ENCODE measurements around the gene ABI1.

ABI1 gene

GRCh38 chr10:26799342-26799741, 61.4 kb downstream of the ABI1 start:
- H2BK5ac ChIP-seq (ENCODE audit: low read length) = no peak overlapping the region
- H3K36me3 ChIP-seq (replicated peaks in 1 of 2; ENCODE audit: control insufficient read depth in 2 of 2, insufficient read depth in 2 of 2, low read length in 2 of 2) = no peaks in the 10 kb centered on the region
- peaks cover 0 to 4% of the 10 kb centered on the region in 2 donors for H3K4me1 ChIP-seq (ENCODE audit: control insufficient read depth in 2 of 2, insufficient read depth in 1 of 2, low read depth in 1 of 2, low read length in 2 of 2)
- no peak overlapping the region for H2AFZ ChIP-seq (ENCODE audit: low read length)
- H3K4me2 ChIP-seq (ENCODE audit: insufficient read depth, low read length, poor library complexity, severe bottlenecking) = no peak overlapping the region
- WGBS, 2 donors (ENCODE audit: extremely low coverage in 2 of 2, insufficient read length in 2 of 2, insufficient replicate concordance in 1 of 2) = no CpG with 5 or more reads among the region's 4 CpGs
- H2BK12ac ChIP-seq (ENCODE audit: low read length) = no peak overlapping the region
- no peak overlapping the region for H2BK15ac ChIP-seq (ENCODE audit: low read length)
- H2AK5ac ChIP-seq (ENCODE audit: low read depth, low read length) = no peak overlapping the region
- H3K27me3 ChIP-seq (ENCODE audit: control insufficient read depth in 3 of 3, insufficient read depth in 3 of 3, low read depth in 1 of 3, low read length in 3 of 3) = no peaks in the 10 kb centered on the region
- H4K91ac ChIP-seq (ENCODE audit: low read depth, low read length, poor library complexity) = no peak overlapping the region
- no peak overlapping the region for H2BK120ac ChIP-seq (ENCODE audit: low read depth, low read length)
- H3K27ac ChIP-seq (replicated peaks; ENCODE audit: low read length) = no peak overlapping the region
- H4K8ac ChIP-seq (ENCODE audit: low read depth, low read length) = no peak overlapping the region
- H3K79me1 ChIP-seq (ENCODE audit: low read depth, low read length) = no peaks in the 10 kb centered on the region
- no peak for DNase-seq (ENCODE audit: low spot score)
- no peak overlapping the region for H3K14ac ChIP-seq (ENCODE audit: low read length)
- no peak overlapping the region for H3K4me3 ChIP-seq (ENCODE audit: low read length in 2 of 2)
- H3K9me3 ChIP-seq (replicated peaks in 1 of 2; ENCODE audit: control insufficient read depth in 2 of 2, insufficient read depth in 1 of 2, low read depth in 1 of 2, low read length in 2 of 2) = peaks cover 0 to 25% of the 10 kb centered on the region in 2 donors
- no peak overlapping the region for H3K4ac ChIP-seq (ENCODE audit: low read length)
- no peak overlapping the region for H3K18ac ChIP-seq (ENCODE audit: low read length)
- no peak overlapping the region for H3K23ac ChIP-seq (ENCODE audit: low read depth, low read length, poor library complexity)
- H3K9ac ChIP-seq (ENCODE audit: low read depth, low read length, poor library complexity) = no peak overlapping the region

GRCh38 chr10:26798298-26798697, 62.5 kb downstream of the ABI1 start:
- Histone ChIP-seq H3K27me3 (ENCODE audit: control insufficient read depth in 3 of 3, insufficient read depth in 3 of 3, low read depth in 1 of 3, low read length in 3 of 3) (no peaks in the 10 kb centered on the region), H3K9me3 (replicated peaks in 1 of 2; ENCODE audit: control insufficient read depth in 2 of 2, insufficient read depth in 1 of 2, low read depth in 1 of 2, low read length in 2 of 2) (peaks cover 0 to 25% of the 10 kb centered on the region in 2 donors), H3K9ac (ENCODE audit: low read depth, low read length, poor library complexity) (no peak overlapping the region), H3K4ac (ENCODE audit: low read length) (no peak overlapping the region), H2AFZ (ENCODE audit: low read length) (no peak overlapping the region), H3K18ac (ENCODE audit: low read length) (no peak overlapping the region), H3K4me3 (ENCODE audit: low read length in 2 of 2) (no peak overlapping the region), H3K23ac (ENCODE audit: low read depth, low read length, poor library complexity) (no peak overlapping the region), H2BK120ac (ENCODE audit: low read depth, low read length) (no peak overlapping the region), H3K14ac (ENCODE audit: low read length) (no peak overlapping the region), H3K36me3 (replicated peaks in 1 of 2; ENCODE audit: control insufficient read depth in 2 of 2, insufficient read depth in 2 of 2, low read length in 2 of 2) (no peaks in the 10 kb centered on the region), H4K8ac (ENCODE audit: low read depth, low read length) (no peak overlapping the region), H3K79me1 (ENCODE audit: low read depth, low read length) (no peaks in the 10 kb centered on the region), H3K27ac (replicated peaks; ENCODE audit: low read length) (no peak overlapping the region), H3K4me2 (ENCODE audit: insufficient read depth, low read length, poor library complexity, severe bottlenecking) (no peak overlapping the region), H3K4me1 (ENCODE audit: control insufficient read depth in 2 of 2, insufficient read depth in 1 of 2, low read depth in 1 of 2, low read length in 2 of 2) (peaks cover 0 to 4% of the 10 kb centered on the region in 2 donors), H2BK12ac (ENCODE audit: low read length) (no peak overlapping the region), H4K91ac (ENCODE audit: low read depth, low read length, poor library complexity) (no peak overlapping the region), H2BK5ac (ENCODE audit: low read length) (no peak overlapping the region), H2BK15ac (ENCODE audit: low read length) (no peak overlapping the region), H2AK5ac (ENCODE audit: low read depth, low read length) (no peak overlapping the region)
- no peak for DNase-seq (ENCODE audit: low spot score)
- no CpG with 5 or more reads among the region's 5 CpGs for WGBS, 2 donors (ENCODE audit: extremely low coverage in 2 of 2, insufficient read length in 2 of 2, insufficient replicate concordance in 1 of 2)

- Histone ChIP-seq H3K14ac (ENCODE audit: low read length) (no peak overlapping the region), H3K4me3 (ENCODE audit: low read length in 2 of 2) (no peak overlapping the region), H3K9me3 (replicated peaks in 1 of 2; ENCODE audit: control insufficient read depth in 2 of 2, insufficient read depth in 1 of 2, low read depth in 1 of 2, low read length in 2 of 2) (peaks cover 0 to 25% of the 10 kb centered on the region in 2 donors), H2BK120ac (ENCODE audit: low read depth, low read length) (no peak overlapping the region), H2AK5ac (ENCODE audit: low read depth, low read length) (no peak overlapping the region), H3K4ac (ENCODE audit: low read length) (no peak overlapping the region), H3K18ac (ENCODE audit: low read length) (no peak overlapping the region), H3K23ac (ENCODE audit: low read depth, low read length, poor library complexity) (no peak overlapping the region), H2BK12ac (ENCODE audit: low read length) (no peak overlapping the region), H3K27me3 (ENCODE audit: control insufficient read depth in 3 of 3, insufficient read depth in 3 of 3, low read depth in 1 of 3, low read length in 3 of 3) (no peaks in the 10 kb centered on the region), H3K27ac (replicated peaks; ENCODE audit: low read length) (no peak overlapping the region), H3K4me1 (ENCODE audit: control insufficient read depth in 2 of 2, insufficient read depth in 1 of 2, low read depth in 1 of 2, low read length in 2 of 2) (no peaks in the 10 kb centered on the region), H3K36me3 (replicated peaks in 1 of 2; ENCODE audit: control insufficient read depth in 2 of 2, insufficient read depth in 2 of 2, low read length in 2 of 2) (no peaks in the 10 kb centered on the region), H2AFZ (ENCODE audit: low read length) (no peak overlapping the region), H4K91ac (ENCODE audit: low read depth, low read length, poor library complexity) (no peak overlapping the region), H3K9ac (ENCODE audit: low read depth, low read length, poor library complexity) (no peak overlapping the region), H3K79me1 (ENCODE audit: low read depth, low read length) (no peaks in the 10 kb centered on the region), H3K4me2 (ENCODE audit: insufficient read depth, low read length, poor library complexity, severe bottlenecking) (no peak overlapping the region), H2BK15ac (ENCODE audit: low read length) (no peak overlapping the region), H4K8ac (ENCODE audit: low read depth, low read length) (no peak overlapping the region), H2BK5ac (ENCODE audit: low read length) (no peak overlapping the region)
- no CpG with 5 or more reads among the region's 2 CpGs for WGBS, 2 donors (ENCODE audit: extremely low coverage in 2 of 2, insufficient read length in 2 of 2, insufficient replicate concordance in 1 of 2)
- no peak for DNase-seq (ENCODE audit: low spot score)
These were observed 63.4 kb downstream of the ABI1 start for GRCh38 chr10:26797340-26797739.

- DNase-seq (ENCODE audit: low spot score) = no peak
- no peaks in the 10 kb centered on the region for H3K79me1 ChIP-seq (ENCODE audit: low read depth, low read length)
- H3K27me3 ChIP-seq (ENCODE audit: control insufficient read depth in 3 of 3, insufficient read depth in 3 of 3, low read depth in 1 of 3, low read length in 3 of 3) = no peaks in the 10 kb centered on the region
- no peaks in the 10 kb centered on the region for H3K36me3 ChIP-seq (replicated peaks in 1 of 2; ENCODE audit: control insufficient read depth in 2 of 2, insufficient read depth in 2 of 2, low read length in 2 of 2)
- H3K4me2 ChIP-seq (ENCODE audit: insufficient read depth, low read length, poor library complexity, severe bottlenecking) = no peak overlapping the region
- H3K9ac ChIP-seq (ENCODE audit: low read depth, low read length, poor library complexity) = no peak overlapping the region
- no peak overlapping the region for H4K8ac ChIP-seq (ENCODE audit: low read depth, low read length)
- H4K91ac ChIP-seq (ENCODE audit: low read depth, low read length, poor library complexity) = no peak overlapping the region
- H3K4me3 ChIP-seq (ENCODE audit: low read length in 2 of 2) = no peak overlapping the region
- no peak overlapping the region for H2AFZ ChIP-seq (ENCODE audit: low read length)
- WGBS, 2 donors (ENCODE audit: extremely low coverage in 2 of 2, insufficient read length in 2 of 2, insufficient replicate concordance in 1 of 2) = no CpG with 5 or more reads among the region's 2 CpGs
- no peak overlapping the region for H2BK12ac ChIP-seq (ENCODE audit: low read length)
- H2AK5ac ChIP-seq (ENCODE audit: low read depth, low read length) = no peak overlapping the region
- no peak overlapping the region for H3K18ac ChIP-seq (ENCODE audit: low read length)
- H3K23ac ChIP-seq (ENCODE audit: low read depth, low read length, poor library complexity) = no peak overlapping the region
- no peak overlapping the region for H2BK5ac ChIP-seq (ENCODE audit: low read length)
- H3K9me3 ChIP-seq (replicated peaks in 1 of 2; ENCODE audit: control insufficient read depth in 2 of 2, insufficient read depth in 1 of 2, low read depth in 1 of 2, low read length in 2 of 2) = peaks cover 0 to 17% of the 10 kb centered on the region in 2 donors
- H2BK120ac ChIP-seq (ENCODE audit: low read depth, low read length) = no peak overlapping the region
- H3K27ac ChIP-seq (replicated peaks; ENCODE audit: low read length) = no peak overlapping the region
- H2BK15ac ChIP-seq (ENCODE audit: low read length) = no peak overlapping the region
- H3K4me1 ChIP-seq (ENCODE audit: control insufficient read depth in 2 of 2, insufficient read depth in 1 of 2, low read depth in 1 of 2, low read length in 2 of 2) = no peaks in the 10 kb centered on the region
- no peak overlapping the region for H3K4ac ChIP-seq (ENCODE audit: low read length)
- H3K14ac ChIP-seq (ENCODE audit: low read length) = no peak overlapping the region
These were observed 67.8 kb downstream of the ABI1 start for GRCh38 chr10:26792758-26793495.
